Dendritic cell treated with granulocyte-macrophage colony-stimulating factor and Interleukin-4, amounts not matched to agents 40 ng/mL and 50 ng/mL, for 4 days (primary cell): ENCODE results near the gene CEP95.
"Not testable (repeated sequence)": the region's sequence is repeated elsewhere in the genome, so short reads cannot be mapped to it uniquely, and the experiment has no call there.

Source experiments
- H3K27ac Mint-ChIP-seq: one replicate; pipeline ENCODE4 v1.8.0; 2022; ENCODE audit warnings: mild to moderate bottlenecking, mixed read lengths
- H3K27me3 Mint-ChIP-seq: one replicate; pipeline ENCODE4 v1.8.0; 2022; ENCODE audit warnings: mild to moderate bottlenecking, mixed read lengths
- H3K36me3 Mint-ChIP-seq: one replicate; pipeline ENCODE4 v1.8.0; 2022; ENCODE audit warnings: low read depth, mixed read lengths
- H3K4me1 Mint-ChIP-seq: one replicate; pipeline ENCODE4 v1.8.0; 2022; ENCODE audit warnings: low read depth, mixed read lengths
- H3K4me3 Mint-ChIP-seq: one replicate; pipeline ENCODE4 v1.8.0; 2022; ENCODE audit warnings: mild to moderate bottlenecking, moderate library complexity, mixed read lengths
- H3K9me3 Mint-ChIP-seq: one replicate; pipeline ENCODE4 v1.8.0; 2022; ENCODE audit warnings: mixed read lengths
- intact Hi-C: fragments of 100-400 bp; cut with micrococcal nuclease; formaldehyde crosslinking; loops from one replicate; pipeline ENCODE4 v1.15.0; 2022

The CEP95 gene

DNA sequence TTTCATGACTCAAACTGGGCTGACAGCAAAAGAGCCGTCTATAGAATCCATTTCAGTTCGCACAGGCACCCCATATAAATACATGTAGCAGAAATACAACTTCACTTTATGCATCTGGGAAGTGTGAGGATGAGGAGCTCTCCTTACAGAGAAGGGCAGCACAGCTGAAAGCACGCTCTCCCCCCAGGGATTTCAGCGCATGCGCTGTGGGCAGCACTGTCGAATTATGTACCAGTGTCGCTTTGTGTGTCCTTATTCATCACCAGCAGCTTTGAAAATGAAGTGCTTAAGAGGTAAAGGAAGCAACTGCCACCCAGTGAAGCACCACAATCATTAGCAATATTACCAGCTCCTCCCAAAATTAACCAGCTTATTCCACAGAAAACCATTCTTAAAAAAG is 39.9 kb downstream of the CEP95 start:
- no peaks in the 10 kb centered on the region for H3K9me3 Mint-ChIP-seq
- H3K36me3 Mint-ChIP-seq = peaks cover 76% of the 10 kb centered on the region
- no peaks in the 10 kb centered on the region for H3K4me1 Mint-ChIP-seq
- no peak overlapping the region for H3K4me3 Mint-ChIP-seq
- H3K27me3 Mint-ChIP-seq = no peaks in the 10 kb centered on the region
- H3K27ac Mint-ChIP-seq = no peak overlapping the region
- intact Hi-C loops = no loop called here

GRCh38 chr17:64547319-64547718 is 40.5 kb downstream of the CEP95 start:
- Mint-ChIP-seq H3K27me3 (no peaks in the 10 kb centered on the region), H3K4me3 (no peak overlapping the region), H3K9me3 (no peaks in the 10 kb centered on the region), H3K36me3 (peaks cover 76% of the 10 kb centered on the region), H3K27ac (no peak overlapping the region), H3K4me1 (no peaks in the 10 kb centered on the region)
- intact Hi-C loops = no loop called here

GRCh38 chr17:64551461-64551860 is 44.7 kb downstream of the CEP95 start:
- peaks cover 6% of the 10 kb centered on the region for H3K4me1 Mint-ChIP-seq
- no peak overlapping the region for H3K27ac Mint-ChIP-seq

DNA sequence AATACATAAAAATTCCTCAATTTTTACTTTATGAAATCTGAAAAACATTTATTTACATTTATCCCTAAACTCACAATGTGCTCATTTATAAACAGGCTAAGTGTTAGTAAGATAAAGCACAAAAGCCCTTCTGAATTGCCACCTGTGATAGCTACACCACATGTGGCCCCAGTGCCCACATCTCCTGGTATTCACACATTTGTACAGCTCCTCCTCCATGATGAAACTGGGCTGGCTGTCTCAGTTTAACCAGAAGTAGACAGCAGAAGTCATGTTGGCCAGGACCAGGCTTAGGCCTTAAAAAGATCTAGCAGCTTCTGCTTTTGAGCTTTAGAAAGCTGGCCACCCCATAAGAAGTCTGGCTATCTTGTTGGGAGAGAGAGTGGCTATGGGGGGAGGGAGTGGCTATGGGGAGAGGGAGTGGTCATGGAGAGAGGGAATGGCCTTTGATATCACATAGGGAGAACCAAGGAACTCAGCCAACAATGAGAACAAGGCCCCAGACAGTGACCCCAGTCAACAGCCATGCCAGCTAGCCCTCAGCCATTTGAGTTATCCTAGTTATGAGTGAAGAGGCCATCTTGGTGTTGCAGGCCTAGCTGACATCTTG is 47.4 kb downstream of the CEP95 start:
- Mint-ChIP-seq H3K27me3 (no peaks in the 10 kb centered on the region), H3K27ac (peak overlapping the region; percentile 46), H3K36me3 (peaks cover 86% of the 10 kb centered on the region), H3K9me3 (no peaks in the 10 kb centered on the region), H3K4me1 (peaks cover 6% of the 10 kb centered on the region), H3K4me3 (no peak overlapping the region)
- intact Hi-C loops = loop anchor here (10.0 kb wide), 1 partner anchor 91 kb away; no protein-coding TSS in a partner anchor

More at GRCh38 chr17:64551461-64551860, 44.7 kb downstream of the CEP95 start:
- intact Hi-C loops = loop anchor here (10.0 kb wide), 1 partner anchor 93 kb away; no protein-coding TSS in a partner anchor
- peaks cover 85% of the 10 kb centered on the region for H3K36me3 Mint-ChIP-seq
- no peaks in the 10 kb centered on the region for H3K9me3 Mint-ChIP-seq
- no peaks in the 10 kb centered on the region for H3K27me3 Mint-ChIP-seq
- no peak overlapping the region for H3K4me3 Mint-ChIP-seq

GRCh38 chr17:64555281-64555680 is 48.5 kb downstream of the CEP95 start:
- Mint-ChIP-seq H3K27me3 (no peaks in the 10 kb centered on the region), H3K27ac (no peak overlapping the region), H3K4me3 (no peak overlapping the region), H3K4me1 (peaks cover 6% of the 10 kb centered on the region), H3K36me3 (peaks cover 85% of the 10 kb centered on the region), H3K9me3 (no peaks in the 10 kb centered on the region)
- intact Hi-C loops = loop anchor here (10.0 kb wide), 1 partner anchor 90 kb away; no protein-coding TSS in a partner anchor

DNA sequence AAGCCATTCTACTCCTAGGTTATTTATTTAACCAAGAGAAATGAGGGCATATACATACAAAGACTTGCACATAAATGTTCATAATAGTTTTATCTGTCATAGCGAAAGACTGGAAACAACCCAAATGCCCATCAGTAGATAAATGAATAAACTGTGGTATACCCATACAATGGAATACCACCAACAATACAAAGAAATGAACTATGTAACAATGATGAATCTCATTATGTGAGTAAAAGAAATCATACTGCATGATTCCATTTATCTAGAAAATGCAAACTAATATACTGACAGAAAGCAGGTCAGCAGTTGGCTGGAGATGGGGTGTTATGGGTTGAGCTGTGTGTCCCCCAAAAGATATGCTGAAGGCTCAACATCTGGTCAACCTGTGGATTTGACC is 57.3 kb downstream of the CEP95 start:
- Mint-ChIP-seq H3K36me3 (peaks cover 75% of the 10 kb centered on the region), H3K9me3 (no peaks in the 10 kb centered on the region), H3K27ac (no peak overlapping the region), H3K27me3 (no peaks in the 10 kb centered on the region), H3K4me3 (no peak overlapping the region), H3K4me1 (no peaks in the 10 kb centered on the region)
- intact Hi-C loops = no loop called here

DNA sequence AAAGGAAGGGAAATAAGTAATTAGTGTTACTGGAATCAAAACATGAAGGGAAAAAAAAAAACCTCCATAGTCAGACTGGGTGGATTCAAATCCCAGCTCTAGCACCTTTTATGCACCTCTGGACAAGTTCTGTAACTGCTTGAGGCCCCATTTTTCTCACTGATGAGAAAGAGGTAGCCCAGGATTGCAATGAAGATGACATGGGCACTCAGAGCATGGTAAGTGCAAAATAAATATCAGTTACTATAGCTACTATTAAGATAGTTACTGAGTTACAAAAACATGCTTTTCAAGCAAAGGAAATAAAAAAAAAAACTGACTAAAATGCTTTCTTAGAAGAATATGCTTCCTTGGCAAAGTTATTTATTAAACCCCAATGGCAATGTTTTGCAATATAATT is 58.8 kb downstream of the CEP95 start:
- Mint-ChIP-seq H3K27ac (no peak overlapping the region), H3K36me3 (peaks cover 73% of the 10 kb centered on the region), H3K27me3 (no peaks in the 10 kb centered on the region), H3K4me1 (no peaks in the 10 kb centered on the region), H3K9me3 (no peaks in the 10 kb centered on the region), H3K4me3 (no peak overlapping the region)
- intact Hi-C loops = no loop called here

DNA sequence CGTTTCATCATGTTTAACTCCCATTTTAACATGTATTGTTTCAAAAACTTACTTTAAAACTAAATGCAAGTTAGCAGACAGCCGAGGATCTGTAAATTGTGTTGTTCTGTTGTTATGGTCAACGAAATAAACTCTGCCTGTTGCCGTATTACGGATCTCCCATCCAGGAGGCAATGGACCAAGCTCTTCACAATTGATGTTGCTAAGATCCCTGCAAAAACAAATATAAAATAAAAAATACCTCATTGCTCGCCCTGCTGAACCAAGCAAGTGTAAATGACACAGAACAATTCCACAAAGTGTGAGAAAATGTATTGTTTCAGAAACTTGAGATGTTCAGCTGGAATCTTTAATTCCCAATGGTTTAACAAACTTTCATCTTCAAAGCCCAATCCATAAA is 65.0 kb downstream of the CEP95 start:
- H3K27ac Mint-ChIP-seq = no peak overlapping the region
- H3K36me3 Mint-ChIP-seq = peaks cover 67% of the 10 kb centered on the region

DNA sequence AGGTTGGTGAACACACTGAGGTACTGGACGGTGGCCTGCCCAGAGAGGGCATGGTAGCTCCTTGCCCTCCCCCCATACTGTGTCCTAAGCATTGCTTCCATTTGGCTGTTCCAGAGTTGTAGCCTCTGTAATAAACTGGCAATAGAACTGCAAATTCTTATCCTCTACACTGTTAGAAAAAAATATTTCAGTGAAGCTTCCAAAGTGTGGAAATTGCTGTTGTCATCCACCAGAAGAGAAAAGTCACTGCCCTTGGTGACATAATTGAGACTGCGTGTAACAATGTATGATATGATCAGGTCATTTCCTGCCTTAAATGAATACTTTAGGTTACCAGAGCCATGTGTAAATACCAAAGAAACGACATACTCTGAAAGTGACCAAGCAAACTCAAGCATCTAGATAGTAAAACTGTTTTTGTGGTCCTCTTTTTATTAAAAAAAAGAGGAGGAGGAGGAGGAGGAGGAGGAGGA is 65.9 kb downstream of the CEP95 start:
- no peak overlapping the region for H3K4me3 Mint-ChIP-seq
- H3K27ac Mint-ChIP-seq = no peak overlapping the region
- H3K9me3 Mint-ChIP-seq = no peaks in the 10 kb centered on the region
- intact Hi-C loops = no loop called here
- no peaks in the 10 kb centered on the region for H3K4me1 Mint-ChIP-seq
- H3K27me3 Mint-ChIP-seq = no peaks in the 10 kb centered on the region
- peaks cover 67% of the 10 kb centered on the region for H3K36me3 Mint-ChIP-seq

More for the DNA sequence above, 65.0 kb downstream of the CEP95 start:
- Mint-ChIP-seq H3K9me3 (no peaks in the 10 kb centered on the region), H3K4me1 (no peaks in the 10 kb centered on the region), H3K4me3 (no peak overlapping the region), H3K27me3 (no peaks in the 10 kb centered on the region)
- intact Hi-C loops = no loop called here

DNA sequence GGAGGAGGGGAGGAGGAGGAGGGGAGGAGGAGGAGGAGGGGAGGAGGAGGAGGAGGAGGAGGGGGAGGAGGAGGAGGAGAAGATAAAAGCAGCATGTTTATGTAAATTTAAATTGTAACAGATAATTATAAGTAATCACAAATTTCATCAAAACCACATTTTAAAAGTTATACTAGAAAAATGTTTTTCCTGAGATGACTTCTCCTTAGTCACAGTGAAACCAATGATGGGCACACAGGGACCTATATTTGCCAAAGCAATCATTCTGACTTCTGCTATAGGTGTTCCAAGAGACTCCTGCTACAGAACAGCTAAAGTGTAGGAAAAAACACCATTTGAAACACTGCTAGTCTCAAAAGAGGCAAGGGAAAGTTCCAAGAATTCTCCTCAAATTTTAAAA is 66.4 kb downstream of the CEP95 start:
- Mint-ChIP-seq H3K4me3 (no peak overlapping the region), H3K36me3 (peaks cover 67% of the 10 kb centered on the region), H3K27ac (no peak overlapping the region), H3K4me1 (no peaks in the 10 kb centered on the region), H3K9me3 (no peaks in the 10 kb centered on the region), H3K27me3 (no peaks in the 10 kb centered on the region)
- intact Hi-C loops = no loop called here

DNA sequence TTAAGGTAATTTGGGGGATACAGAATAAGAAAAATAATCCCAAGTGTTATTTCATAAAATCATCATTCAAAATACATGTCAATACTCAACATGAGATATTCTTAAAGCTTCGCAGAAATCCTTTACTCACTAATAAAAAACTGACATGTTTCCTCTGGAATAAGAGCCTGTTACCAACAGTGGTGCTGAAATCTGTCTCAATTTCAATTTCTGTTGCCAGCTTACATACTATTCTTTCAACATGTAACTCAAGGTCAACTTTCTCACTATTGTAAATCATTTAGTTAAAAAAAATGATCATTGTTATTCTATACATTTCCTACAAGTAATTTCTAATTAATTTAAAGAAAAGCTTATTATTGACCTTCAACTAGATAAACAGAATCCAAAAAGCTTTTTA is 67.9 kb downstream of the CEP95 start:
- no peaks in the 10 kb centered on the region for H3K4me1 Mint-ChIP-seq
- intact Hi-C loops = no loop called here
- peaks cover 62% of the 10 kb centered on the region for H3K36me3 Mint-ChIP-seq
- no peak overlapping the region for H3K4me3 Mint-ChIP-seq
- no peaks in the 10 kb centered on the region for H3K9me3 Mint-ChIP-seq
- H3K27ac Mint-ChIP-seq = no peak overlapping the region
- H3K27me3 Mint-ChIP-seq = no peaks in the 10 kb centered on the region

GRCh38 chr17:64575431-64575830 is 68.7 kb downstream of the CEP95 start:
- Mint-ChIP-seq H3K27me3 (no peaks in the 10 kb centered on the region), H3K4me1 (no peaks in the 10 kb centered on the region), H3K9me3 (no peaks in the 10 kb centered on the region), H3K36me3 (peaks cover 61% of the 10 kb centered on the region), H3K4me3 (no peak overlapping the region), H3K27ac (no peak overlapping the region)
- intact Hi-C loops = no loop called here

- intact Hi-C loops, H3K27ac Mint-ChIP-seq, H3K27me3 Mint-ChIP-seq, H3K4me3 Mint-ChIP-seq, H3K9me3 Mint-ChIP-seq, H3K4me1 Mint-ChIP-seq: not testable (repeated sequence)
- H3K36me3 Mint-ChIP-seq = peaks cover 61% of the 10 kb centered on the region
These were observed 70.2 kb downstream of the CEP95 start for GRCh38 chr17:64577025-64577424.

DNA sequence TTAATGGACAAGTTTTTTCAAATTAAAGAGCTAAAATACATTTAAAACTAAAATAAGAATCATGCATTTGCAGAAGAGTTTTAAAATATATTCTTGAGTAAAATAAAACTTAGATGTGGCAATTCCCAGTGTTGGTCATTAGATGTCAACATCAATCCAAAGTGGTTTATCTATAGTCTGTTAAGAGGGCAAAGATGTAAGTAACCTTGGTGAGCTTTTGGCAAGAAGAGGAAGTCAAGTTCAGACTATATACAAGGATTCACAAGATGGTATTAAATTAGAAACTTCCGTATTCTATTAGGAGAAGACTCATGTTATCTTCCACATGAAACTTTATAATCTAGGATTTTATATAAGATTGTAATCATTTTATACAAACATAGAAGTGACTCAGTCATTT is 73.1 kb downstream of the CEP95 start:
- intact Hi-C loops = no loop called here
- Mint-ChIP-seq H3K9me3 (no peaks in the 10 kb centered on the region), H3K36me3 (peaks cover 80% of the 10 kb centered on the region), H3K4me1 (peaks cover 4% of the 10 kb centered on the region), H3K27me3 (no peaks in the 10 kb centered on the region), H3K27ac (no peak overlapping the region), H3K4me3 (no peak overlapping the region)
